ENCODE results near the gene TMEM185B.
A peak's percentile ranks its signal among the peaks of the same experiment; 100 is the strongest.
"Not testable (repeated sequence)": the region's sequence is repeated elsewhere in the genome, so short reads cannot be mapped to it uniquely, and the experiment has no call there.

TMEM185B gene

GRCh38 chr2:120206022-120206581, 17.1 kb downstream of the TMEM185B start:
- H3K4me3 ChIP-seq (ENCODE audit: low read depth in 1 of 2, low read length in 1 of 2), result no peak overlapping the region
- H3K4me1 ChIP-seq (ENCODE audit: control insufficient read depth in 1 of 2, insufficient read depth in 1 of 2, low read depth in 1 of 2, low read length in 1 of 2), result peaks cover 0 to 79% of the 10 kb centered on the region in 2 experiments
- H3K9me3 ChIP-seq, result no peaks in the 10 kb centered on the region

GRCh38 chr2:120204945-120205670, 18.1 kb downstream of the TMEM185B start:
- Histone ChIP-seq H3K9me3 (no peaks in the 10 kb centered on the region), H3K27ac (peak overlapping the region; percentile 89), H3K4me1 (ENCODE audit: control insufficient read depth in 1 of 2, insufficient read depth in 1 of 2, low read depth in 1 of 2, low read length in 1 of 2) (peaks cover 0 to 69% of the 10 kb centered on the region in 2 experiments), H3K27me3 (no peaks in the 10 kb centered on the region), H3K36me3 (no peaks in the 10 kb centered on the region), H3K4me3 (ENCODE audit: low read depth in 1 of 2, low read length in 1 of 2) (no peak overlapping the region)
- TF ChIP-seq CTCF (IDR thresholded peaks at IDR 0.05), result no peak

More at GRCh38 chr2:120206022-120206581, 17.1 kb downstream of the TMEM185B start:
- TF ChIP-seq CTCF (IDR thresholded peaks at IDR 0.05), result no peak
- no peaks in the 10 kb centered on the region for H3K36me3 ChIP-seq
- H3K27me3 ChIP-seq, result no peaks in the 10 kb centered on the region
- H3K27ac ChIP-seq, result peak overlapping the region; percentile 45

GRCh38 chr2:120204417-120204816, 18.8 kb downstream of the TMEM185B start:
- no peaks in the 10 kb centered on the region for H3K9me3 ChIP-seq
- peak overlapping the region; percentile 89 for H3K27ac ChIP-seq
- peaks cover 0 to 62% of the 10 kb centered on the region in 2 experiments for H3K4me1 ChIP-seq (ENCODE audit: control insufficient read depth in 1 of 2, insufficient read depth in 1 of 2, low read depth in 1 of 2, low read length in 1 of 2)
- no peaks in the 10 kb centered on the region for H3K27me3 ChIP-seq
- H3K36me3 ChIP-seq, result no peaks in the 10 kb centered on the region
- peak overlapping the region in 1 of 2 experiments; percentile 60 for H3K4me3 ChIP-seq (ENCODE audit: low read depth in 1 of 2, low read length in 1 of 2)
- no peak for TF ChIP-seq CTCF (IDR thresholded peaks at IDR 0.05)

GRCh38 chr2:120204022-120204405, 19.2 kb downstream of the TMEM185B start:
- Histone ChIP-seq H3K27ac (peak overlapping the region; percentile 89), H3K4me3 (ENCODE audit: low read depth in 1 of 2, low read length in 1 of 2) (peak overlapping the region; percentile 35 to 60), H3K36me3 (no peaks in the 10 kb centered on the region), H3K4me1 (ENCODE audit: control insufficient read depth in 1 of 2, insufficient read depth in 1 of 2, low read depth in 1 of 2, low read length in 1 of 2) (peaks cover 0 to 58% of the 10 kb centered on the region in 2 experiments), H3K27me3 (no peaks in the 10 kb centered on the region), H3K9me3 (no peaks in the 10 kb centered on the region)
- no peak for TF ChIP-seq CTCF (IDR thresholded peaks at IDR 0.05)

- Histone ChIP-seq H3K9me3 (no peaks in the 10 kb centered on the region), H3K27me3 (no peaks in the 10 kb centered on the region), H3K27ac (peak overlapping the region; percentile 89), H3K36me3 (no peaks in the 10 kb centered on the region), H3K4me1 (ENCODE audit: control insufficient read depth in 1 of 2, insufficient read depth in 1 of 2, low read depth in 1 of 2, low read length in 1 of 2) (peaks cover 0 to 57% of the 10 kb centered on the region in 2 experiments), H3K4me3 (ENCODE audit: low read depth in 1 of 2, low read length in 1 of 2) (peak overlapping the region; percentile 35 to 60)
- TF ChIP-seq CTCF (IDR thresholded peaks at IDR 0.05), result no peak
These were observed 19.8 kb downstream of the TMEM185B start for GRCh38 chr2:120203251-120204021.

- H3K36me3 ChIP-seq; H3K9me3 ChIP-seq; H3K4me3 ChIP-seq (ENCODE audit: low read depth in 1 of 2, low read length in 1 of 2); H3K27me3 ChIP-seq; H3K27ac ChIP-seq: not testable (repeated sequence)
- peaks cover 0 to 29% of the 10 kb centered on the region in 2 experiments for H3K4me1 ChIP-seq (ENCODE audit: control insufficient read depth in 1 of 2, insufficient read depth in 1 of 2, low read depth in 1 of 2, low read length in 1 of 2)
These were observed 23.3 kb downstream of the TMEM185B start for GRCh38 chr2:120199817-120200459.
